Measurements from ENCODE around the gene SORCS1. TPM values are rescaled to one million over a fixed set of nuclear protein-coding genes. Genes with fewer than 3 reads are reported as not detected.
A peak's percentile ranks its signal among the peaks of the same experiment; 100 is the strongest.

Gene SORCS1
- total RNA-seq, 1 donor from 2014 or later: not detected

DNA sequence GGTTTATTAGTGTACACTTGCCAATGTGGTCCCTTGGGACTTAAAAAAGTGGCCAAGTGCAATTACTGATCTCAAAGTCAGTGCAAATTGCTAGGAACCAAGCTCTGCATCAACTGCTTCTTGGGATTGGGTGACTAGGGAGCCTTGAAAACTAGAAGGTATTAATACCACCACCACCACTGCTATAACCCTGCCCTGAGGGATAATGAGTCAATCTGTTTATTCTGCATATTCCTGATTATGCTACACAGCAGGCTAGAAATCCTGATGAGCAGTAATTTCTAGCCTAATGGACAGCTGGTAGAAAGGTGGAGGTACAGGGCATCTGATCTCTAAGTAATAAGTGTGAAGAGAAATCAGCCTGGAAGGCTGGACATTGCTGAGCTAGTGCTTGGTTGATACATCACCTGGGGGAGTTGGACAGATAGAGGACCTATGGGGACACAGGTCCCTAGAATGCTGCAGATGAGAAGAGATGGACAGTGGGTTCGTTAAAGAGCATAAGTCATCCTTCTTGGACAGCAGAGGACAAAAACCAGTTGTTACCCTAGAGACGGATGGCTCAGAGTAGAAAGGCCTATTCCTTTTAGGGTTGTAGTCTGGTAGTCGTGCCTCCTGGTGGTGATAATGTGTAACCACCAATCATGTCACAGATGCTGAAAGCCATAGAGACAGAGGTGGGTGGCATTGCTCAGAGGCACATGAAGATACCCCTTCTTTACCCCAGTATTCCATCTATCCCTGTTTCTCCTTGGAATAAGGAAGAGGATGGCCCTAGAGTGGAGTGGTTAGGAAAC lies 554.8 kb downstream of the SORCS1 start:
- no peak for DNase-seq (ENCODE audit: low read depth in 2 of 2)

DNA sequence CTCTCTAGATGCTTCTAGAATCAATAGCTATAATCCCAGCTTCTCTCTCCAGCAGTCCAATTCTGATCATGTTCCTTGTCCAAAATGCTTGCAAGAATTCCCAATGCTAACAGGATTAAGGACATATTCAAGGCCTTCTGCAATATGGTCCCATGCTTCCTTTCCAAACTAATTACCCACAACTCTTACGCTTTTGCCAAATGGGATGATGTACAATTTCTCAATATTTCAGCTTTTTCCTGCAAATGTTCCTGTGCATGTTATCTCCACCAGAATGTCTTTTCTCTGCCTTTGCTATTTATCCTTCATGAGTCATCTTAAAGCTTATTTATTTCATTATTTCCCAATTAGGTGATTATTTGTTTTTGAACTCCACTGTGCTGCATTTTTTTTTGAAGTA lies 556.4 kb downstream of the SORCS1 start:
- DNase-seq (ENCODE audit: low read depth in 2 of 2): no peak

DNA sequence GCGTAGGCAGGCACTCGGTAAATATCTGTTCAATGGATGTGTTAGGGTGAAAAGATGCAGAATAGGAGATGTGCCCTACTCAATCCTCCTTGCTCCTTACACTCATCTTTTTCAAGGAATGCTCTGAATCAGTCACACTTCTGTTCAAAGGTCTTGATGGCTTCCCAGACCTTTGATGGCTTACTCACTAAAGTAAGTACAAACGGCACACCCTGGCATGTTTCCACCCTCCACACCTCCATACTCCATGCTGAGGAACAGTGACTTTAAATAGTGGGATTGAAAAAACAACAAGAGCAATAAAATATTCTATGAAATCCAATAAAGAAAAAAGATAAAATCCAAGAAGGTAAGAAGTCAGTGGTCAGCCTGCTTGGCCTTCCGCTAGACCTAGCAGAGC lies 569.2 kb downstream of the SORCS1 start:
- DNase-seq (ENCODE audit: low read depth in 2 of 2): no peak

DNA sequence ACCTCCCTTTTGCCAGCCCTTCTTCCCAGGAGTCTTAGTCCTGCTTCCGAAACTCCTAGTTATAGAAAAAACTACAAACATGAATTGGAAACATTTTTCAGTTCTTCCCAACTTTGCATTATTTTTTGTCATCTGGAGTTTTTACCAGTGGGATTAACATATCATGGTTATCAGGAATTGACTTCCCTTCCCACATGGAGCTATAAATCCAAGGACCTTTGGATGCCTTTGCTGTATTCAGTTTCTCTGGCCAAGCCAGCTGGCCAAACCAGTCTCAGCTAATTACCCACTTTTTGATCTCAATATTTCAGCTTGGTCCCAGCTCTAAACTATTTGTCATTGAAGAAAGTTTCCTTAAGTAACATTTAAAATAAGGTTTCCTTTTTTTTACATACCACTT lies 570.6 kb downstream of the SORCS1 start:
- DNase-seq (ENCODE audit: low read depth in 2 of 2): no peak

DNA sequence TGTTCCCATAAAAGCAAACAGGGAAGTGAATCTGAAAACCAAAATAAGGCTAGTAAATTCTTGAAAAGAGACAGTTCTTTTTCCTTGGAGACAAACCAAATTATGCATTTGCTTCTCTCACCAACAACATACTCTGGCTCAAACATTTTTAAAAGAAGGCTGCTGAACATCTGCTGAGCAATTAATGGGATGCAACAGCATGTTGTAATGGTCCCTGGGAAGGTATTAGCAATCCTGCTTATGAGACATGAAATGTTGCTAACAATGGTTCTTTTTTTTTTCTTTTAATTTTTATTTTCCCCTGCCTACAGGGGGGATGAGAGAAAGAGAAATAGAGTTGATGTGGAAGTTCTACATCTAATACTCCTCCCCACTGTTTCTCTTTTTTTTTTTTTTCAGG lies 572.1 kb downstream of the SORCS1 start:
- no peak for DNase-seq (ENCODE audit: low read depth in 2 of 2)

DNA sequence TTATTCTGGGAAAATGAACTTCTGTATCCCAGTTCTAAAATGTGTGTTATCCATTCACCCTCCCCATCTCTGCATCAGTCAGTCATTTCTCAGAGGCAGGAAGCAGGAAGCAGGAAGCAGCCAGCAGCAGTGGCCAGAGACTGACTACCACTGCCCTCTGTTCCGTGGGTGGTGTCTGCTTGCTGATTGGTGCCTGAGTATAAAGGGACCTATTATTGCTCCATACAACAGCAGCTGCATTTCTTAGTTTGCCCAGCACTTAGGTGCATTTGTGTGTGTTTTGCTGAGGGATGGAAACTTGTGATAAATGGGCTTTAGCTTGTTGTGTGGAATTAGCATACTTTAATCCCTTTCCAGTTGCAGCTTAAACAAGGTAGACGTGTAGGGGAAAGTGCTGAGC lies 582.2 kb downstream of the SORCS1 start:
- no peak for DNase-seq (ENCODE audit: low read depth in 2 of 2)

DNA sequence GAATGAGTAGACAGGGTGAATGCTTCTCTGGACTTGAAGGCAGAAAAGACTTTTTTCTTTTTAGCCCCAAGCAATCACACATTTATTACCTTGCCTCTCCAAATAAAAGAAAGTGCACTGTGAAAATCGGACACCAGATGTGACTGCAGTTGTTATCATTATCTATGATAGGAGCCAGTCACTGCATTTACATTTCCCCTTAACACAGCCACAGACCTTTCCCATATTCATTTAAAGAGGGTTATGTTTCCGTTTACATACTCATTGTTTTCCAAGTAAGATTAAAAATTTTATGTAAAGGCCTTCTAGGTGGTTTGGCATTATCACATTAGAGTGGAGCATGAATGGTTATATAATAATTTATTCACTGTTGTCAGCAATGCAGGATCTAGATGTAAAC lies 586.8 kb downstream of the SORCS1 start:
- DNase-seq (ENCODE audit: low read depth in 2 of 2): no peak

DNA sequence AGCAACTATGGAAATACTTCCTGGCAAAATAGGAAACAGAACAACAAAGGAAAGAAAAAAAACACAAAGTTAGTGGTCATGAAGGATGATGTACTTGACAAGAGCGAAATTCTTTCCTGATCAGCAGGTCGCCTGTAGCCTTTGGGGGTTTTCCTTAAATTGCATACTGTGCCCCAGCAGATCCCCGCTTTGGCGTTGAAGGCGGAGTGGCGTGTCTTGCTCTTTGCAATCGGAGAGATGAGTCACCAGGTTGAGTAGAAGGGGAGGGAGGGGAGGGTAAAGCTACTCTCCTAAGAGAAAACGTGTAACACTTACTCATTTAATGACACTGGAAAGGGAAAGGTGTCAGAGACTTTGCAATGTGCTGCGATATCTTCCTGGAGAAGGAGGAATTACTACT lies 587.2 kb downstream of the SORCS1 start:
- DNase-seq (ENCODE audit: low read depth in 2 of 2): no peak

DNA sequence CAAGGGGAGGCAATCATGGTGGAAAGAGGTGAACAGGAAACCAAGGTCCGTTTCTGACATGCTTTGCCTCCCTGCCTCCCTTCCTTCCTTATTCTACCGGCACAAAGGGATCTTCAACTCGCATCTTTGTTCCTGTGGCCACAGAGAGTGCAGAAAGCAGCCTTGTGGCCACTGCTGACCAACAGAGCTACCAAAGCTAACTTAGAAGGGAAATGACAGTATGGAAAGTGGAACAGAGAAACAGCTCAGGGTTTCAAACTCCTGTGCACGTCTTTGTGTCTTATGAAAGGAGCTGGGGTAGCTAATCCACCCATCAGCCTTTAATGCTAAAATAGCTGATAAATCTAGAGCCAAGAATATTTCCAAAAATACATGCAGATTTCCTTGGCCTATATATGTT lies 588.0 kb downstream of the SORCS1 start:
- no peak for DNase-seq (ENCODE audit: low read depth in 2 of 2)

DNA sequence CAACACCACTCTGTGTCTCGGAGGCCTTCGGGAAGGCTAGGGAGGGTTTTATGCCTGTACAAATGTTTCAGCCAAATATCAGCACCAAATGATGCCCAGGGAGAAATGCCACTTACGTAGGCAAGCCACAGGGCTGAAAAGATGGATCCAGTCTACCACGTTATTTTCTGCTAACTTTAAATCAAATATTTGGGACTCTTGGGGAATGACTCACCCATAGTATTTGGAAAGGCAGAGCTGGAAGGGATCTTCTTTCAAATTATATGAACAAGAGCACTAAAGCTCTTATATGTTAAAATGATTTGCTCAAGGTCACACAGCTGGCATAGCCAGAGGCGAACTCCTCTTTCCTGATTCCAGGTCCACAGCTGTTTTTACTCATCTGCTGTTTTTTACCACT lies 591.4 kb downstream of the SORCS1 start:
- DNase-seq (ENCODE audit: low read depth in 2 of 2): no peak

DNA sequence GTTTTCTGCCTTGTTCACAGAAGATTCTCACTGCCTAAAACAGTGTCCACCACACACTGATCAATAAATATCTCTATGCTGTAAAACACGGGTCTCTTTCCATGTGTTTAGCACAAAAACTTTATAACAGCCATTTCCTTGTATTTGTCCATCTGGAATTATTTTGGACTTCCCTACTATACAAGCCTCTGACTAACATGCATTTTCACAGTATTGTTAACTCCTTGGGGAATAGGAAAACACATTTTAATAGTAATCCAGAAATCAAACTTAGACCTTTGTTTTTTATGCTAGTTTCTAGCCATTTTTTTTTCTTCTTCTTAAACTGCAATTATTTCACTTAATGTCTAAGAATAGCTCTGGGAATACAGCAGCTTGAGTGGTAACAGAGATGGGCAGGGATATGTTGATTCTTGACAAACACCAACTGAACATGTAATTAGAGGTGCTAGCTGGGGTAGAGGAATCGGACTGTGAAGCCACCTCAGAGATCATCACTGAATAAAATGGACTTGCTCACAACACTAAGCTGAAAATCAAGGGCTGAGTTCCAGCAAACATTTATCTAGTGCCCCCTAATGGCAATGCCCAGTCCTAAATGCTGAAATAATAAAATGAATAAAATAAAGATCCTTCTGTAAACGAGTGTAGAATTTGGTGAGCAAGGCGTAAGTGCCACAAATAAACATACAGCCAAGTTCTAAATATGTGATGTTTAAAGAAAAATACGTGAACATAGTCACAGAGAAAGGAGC lies 593.1 kb downstream of the SORCS1 start:
- peak in 1 of 2 donors; percentile 37 for DNase-seq (ENCODE audit: low read depth in 2 of 2)

DNA sequence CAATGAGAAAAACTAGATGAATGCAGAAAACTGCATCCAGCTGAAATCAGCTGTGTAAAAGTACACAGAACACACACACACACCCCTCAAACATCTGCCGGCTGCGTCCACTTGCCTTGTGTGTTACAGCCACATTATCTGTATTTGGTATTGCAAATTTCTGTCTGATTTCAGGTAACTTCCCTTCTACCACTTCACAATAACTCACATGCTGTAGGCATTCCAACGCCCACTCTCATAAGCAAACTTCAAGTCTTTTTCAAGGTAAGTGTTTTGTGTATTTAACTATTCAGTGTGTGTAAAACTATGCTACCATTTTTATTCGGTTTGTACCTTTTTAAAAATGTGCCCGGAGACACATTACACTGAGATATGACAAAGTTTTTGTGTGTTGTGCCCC lies 594.2 kb downstream of the SORCS1 start:
- no peak for DNase-seq (ENCODE audit: low read depth in 2 of 2)

DNA sequence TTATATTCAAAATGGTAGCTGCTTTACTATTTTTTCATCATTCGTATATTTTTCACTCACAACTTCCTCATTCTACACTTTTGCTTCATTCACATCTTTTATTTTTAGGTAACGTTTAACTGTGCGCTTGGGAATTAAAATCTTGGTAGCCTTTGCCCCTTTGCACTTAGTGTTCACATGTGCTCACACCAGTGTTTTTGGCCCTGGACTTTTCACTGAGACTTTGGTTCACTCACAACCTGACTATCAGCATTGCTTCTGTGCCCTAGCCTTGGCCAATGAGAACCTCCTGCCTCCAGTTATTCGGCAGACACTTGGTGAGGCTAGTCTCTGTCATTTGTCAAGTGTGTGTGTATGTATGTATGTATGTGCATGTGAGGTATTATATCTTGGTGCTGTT lies 596.9 kb downstream of the SORCS1 start:
- no peak for DNase-seq (ENCODE audit: low read depth in 2 of 2)

DNA sequence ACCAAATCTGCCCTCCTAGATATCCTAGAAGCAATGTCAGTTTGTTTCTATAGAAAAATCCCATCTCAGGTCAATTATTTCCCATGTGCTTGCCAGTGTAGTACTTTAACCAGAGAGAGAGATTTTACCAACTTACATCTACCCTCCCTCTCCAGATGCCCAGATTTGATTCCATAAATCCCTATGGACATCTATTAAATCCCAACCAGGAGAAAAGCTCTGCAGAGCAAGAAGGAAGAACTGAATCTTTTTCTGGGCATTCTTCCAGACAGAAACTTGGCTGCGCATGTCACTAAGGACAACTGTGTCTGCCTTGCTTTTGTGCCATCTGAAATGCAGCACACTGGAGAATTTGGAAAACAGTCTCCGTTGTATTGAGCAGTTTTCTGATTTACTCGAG lies 597.6 kb downstream of the SORCS1 start:
- no peak for DNase-seq (ENCODE audit: low read depth in 2 of 2)

DNA sequence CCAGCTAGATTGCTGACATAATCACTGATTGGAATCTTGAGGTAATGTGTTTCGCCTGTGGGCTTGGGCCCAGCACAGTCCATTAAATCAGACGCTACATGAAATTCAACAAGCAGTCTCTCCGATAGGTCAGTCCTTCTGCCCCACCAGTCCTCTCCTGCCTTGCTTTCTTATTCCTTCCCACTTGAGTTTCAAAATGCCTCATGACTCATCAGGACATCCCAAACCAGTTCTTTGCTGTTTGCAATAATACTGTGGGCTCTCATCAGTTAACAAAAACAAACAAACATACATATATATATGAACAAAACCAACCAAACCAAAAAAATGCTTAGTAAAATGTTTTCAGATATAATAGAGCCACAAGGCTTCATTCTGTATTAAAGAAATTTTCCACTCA lies 599.0 kb downstream of the SORCS1 start:
- DNase-seq (ENCODE audit: low read depth in 2 of 2): no peak

DNA sequence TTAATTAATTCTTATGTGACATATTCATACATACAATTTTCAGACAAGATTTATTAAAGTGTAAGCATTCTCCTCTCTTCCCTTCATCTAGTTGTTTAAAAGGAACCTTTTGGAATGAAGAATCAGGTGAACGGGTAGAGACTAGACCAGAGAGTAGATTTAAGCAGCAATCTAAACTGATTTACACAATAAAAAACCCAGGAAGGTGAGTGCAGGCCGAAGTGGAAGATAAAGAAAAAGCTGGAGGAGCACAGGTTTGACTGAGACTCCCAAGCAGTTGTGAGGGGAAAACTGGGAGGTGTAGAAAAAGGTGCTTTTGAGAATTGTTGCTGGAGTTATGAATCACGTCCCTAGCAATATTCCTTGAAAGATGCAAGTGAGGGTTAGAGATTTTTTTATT lies 601.1 kb downstream of the SORCS1 start:
- no peak for DNase-seq (ENCODE audit: low read depth in 2 of 2)

DNA sequence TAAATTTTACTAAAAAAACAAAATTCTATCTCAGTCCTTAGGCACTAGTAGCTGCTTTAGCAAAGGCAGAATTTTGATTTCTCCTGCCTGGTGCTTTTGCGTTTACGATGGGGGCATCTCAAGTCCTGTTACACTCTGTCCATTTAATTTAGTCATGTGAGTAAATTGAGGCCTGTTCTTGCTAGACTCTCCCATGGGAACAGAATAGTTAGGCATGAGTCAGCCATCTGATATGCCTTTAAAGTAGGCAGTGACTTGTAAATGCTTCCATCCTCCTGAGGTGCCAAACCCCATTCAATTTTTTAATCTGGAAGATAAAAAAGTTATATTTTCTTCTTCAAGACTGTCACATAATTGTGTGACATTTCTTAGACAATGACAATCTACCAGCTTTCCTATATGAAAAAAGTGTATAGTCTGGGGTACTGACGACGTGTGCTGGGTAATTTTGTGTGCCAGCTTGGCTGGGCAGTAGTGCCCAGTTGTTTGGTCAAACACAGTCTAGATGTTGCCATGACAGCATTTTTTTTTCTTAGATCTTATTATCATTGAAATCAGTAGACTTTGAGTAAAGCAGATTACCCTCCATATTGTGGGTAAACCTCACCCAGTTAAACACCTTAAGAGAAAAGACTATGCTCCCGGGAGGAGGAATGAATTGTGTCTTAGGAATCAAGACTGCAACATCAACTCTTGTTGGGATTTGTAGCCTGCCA lies 603.4 kb downstream of the SORCS1 start:
- no peak for DNase-seq (ENCODE audit: low read depth in 2 of 2)

DNA sequence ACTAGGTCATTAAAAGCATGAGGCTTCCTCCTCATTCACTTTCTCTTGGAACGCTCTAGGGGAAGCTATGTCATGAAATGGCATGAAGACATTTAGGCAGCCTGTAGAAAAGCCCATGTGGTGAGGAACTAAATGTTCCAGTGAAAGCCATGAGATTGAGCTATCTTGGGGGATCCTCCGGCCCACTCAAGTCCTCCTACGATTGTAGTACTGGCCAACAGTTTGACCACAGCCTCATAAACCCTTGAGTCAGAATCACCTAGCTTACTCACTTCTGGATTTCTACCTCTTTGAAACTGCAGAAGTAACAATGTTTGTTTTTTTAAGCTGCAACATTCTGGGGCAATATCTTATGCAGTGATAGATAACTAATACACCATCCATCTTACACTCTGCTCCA lies 605.1 kb downstream of the SORCS1 start:
- no peak for DNase-seq (ENCODE audit: low read depth in 2 of 2)

DNA sequence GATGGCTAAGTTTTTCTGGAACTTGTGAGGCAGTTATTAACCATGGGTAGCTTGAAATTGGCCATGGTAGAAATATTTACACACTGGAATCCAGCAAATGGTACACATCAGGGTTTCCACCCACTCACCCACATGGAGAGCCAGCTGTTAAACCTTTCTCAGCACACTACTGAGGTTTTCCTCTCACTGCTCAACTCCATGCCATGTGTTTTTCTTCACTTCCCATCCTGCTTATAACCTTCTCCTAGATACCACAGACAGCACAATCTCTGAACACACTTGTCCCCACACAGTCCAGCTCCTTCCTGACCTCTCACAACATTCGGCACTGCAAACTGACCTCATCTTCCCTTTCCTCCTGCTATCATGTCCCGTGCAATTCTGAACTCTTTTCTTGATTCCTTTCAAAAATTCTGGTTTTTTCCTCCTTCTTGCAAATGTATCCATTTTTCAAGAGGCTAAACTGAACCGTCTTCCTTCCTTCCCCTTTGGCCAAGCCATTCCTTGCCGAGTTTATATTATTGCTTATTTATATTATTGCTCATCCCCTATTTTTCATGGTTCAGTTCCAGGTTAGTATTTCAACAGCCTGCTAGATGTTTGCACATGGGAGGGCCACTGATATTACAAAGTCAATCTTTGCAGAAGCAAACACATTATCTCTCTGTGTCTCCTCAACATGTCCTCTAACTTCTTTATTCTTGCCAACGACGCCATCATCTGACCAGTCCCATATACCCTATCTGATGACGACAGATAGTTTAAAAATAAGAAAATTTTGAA lies 606.4 kb downstream of the SORCS1 start:
- DNase-seq (ENCODE audit: low read depth in 2 of 2): no peak

DNA sequence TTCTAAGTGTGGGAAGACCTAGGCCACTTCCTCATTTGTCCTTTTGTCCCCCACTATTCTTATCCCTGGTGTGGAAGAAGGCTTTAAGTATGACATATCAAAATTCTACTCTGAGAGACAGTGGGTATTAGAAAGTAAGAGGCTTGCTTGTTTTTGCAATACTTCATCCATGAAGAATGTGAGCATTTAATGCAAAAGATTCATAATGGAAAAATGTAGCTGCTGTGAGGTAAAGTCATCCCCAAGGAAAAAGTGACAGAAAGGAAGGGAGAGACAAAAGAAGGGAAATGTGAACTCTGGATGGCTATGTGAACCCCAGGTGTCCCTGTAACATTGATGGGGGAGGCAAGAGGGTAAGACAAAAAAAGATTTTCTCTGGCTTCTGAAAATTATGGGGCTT lies 607.5 kb downstream of the SORCS1 start:
- no peak for DNase-seq (ENCODE audit: low read depth in 2 of 2)

DNA sequence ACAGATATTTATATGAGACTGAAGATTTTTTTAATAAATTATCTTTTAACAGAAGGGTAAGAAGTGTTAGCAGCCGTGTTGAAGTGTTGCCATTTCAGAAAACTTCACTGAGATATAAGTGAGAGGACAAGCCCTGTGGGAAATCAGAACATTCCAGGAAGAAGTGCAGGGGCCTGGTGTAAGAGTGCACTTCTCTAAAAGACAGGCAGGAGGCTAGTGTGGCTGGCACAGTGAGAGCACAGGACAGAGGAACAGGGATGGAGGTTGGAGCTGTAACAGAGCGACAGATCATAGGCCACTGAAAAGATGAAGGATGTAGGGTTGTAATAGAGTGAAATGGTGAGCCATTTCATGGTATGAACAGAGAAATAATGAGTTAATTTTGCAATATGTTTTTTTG lies 608.9 kb downstream of the SORCS1 start:
- DNase-seq (ENCODE audit: low read depth in 2 of 2): no peak
